NCI-H510A (cell line): Measurements from ENCODE around the gene RNF144A.

Experiments
- DNase-seq: peaks from one replicate; lab custom pipeline; 2025; lab: John Stamatoyannopoulos, UW

Gene RNF144A

DNA sequence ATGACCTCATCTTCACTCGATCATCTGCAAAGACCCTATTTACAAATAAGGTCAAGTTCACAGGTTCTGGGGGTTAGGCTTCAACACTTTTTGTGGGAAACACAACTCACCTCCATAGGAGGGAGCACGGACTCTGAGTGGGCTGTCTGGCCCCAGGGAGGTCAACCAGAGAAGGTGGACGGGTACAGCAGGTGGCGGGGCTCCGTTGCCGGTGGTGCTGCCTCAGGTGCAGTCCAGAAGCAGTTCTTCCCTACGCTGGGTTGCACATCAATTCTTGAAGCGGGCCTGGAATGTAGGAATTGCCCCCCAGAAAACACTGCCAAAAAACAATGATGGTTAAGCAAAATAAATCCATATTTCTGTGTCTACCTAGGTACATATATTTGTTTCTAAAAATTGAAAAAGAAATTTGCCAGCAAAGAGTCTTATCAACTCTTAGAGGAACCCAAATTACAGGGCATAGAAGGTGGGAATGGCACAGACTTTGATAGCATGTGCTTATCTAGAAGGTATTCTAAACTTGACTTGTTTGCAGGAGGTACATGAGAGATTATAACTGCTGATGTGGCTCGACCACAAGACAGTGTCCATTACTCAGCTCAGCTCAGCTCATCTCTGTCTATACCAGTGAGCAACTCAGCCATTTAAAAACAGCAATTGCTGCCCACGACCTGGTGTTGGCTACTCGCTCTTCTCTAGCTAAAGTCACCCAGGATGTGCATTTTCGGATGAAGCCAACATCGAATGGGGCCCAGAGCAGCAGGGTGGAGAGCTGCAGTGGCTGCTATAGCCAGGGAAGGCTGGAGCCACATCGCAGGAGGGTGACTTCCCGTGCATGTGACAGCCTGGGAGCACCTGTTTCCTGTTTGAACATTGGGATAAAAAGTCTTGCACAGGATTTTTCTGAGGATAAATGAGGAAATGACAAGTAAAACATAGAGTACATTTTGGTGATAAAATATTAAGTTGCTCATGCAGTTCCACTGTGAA lies 128.7 kb downstream of the RNF144A start:
- DNase-seq: no peak

DNA sequence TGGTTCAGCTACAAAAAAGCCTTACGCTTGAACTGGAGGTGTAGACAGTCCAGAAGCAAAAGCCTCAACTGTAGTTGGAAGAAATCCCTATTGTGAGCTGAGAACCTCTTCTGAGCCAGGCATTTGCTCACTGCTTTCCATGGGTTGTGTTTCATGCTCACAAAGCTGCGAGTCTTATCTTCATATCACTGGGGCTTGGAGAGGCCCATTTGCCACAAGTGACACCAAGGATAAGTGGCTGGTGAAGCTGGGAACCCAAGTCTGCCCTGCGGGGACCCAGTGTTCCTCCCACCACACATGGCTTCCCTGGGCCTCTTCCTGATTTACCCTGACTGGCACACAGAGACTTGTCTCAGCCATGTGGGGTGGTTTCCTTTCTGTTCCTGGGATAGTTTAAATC lies 130.4 kb downstream of the RNF144A start:
- DNase-seq: no peak

DNA sequence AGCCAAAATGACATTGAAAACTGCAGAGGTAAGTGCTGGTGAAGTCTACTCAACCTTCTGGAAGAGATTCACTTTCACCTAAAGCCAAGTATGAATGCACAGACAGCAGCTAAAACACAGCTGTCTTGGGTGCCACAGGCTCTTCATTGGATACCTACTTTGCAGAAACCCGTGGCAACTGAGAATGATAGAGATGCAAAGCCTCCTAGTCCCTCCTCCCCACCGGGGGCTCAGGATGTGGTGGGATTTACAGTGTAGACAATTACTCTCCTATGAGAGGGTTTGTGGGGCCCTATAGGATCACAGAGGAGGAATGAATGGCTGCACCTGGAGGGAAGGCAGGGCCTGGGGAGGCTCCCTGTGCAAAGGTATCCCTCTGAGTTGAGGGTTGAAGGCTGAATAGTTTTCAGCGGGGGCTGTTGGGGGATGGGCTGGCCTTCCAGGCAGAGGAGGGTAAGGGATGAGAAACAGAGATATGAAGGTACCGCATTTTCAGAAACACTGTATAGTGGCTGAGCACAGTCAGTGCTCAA lies 131.6 kb downstream of the RNF144A start:
- DNase-seq: no peak

DNA sequence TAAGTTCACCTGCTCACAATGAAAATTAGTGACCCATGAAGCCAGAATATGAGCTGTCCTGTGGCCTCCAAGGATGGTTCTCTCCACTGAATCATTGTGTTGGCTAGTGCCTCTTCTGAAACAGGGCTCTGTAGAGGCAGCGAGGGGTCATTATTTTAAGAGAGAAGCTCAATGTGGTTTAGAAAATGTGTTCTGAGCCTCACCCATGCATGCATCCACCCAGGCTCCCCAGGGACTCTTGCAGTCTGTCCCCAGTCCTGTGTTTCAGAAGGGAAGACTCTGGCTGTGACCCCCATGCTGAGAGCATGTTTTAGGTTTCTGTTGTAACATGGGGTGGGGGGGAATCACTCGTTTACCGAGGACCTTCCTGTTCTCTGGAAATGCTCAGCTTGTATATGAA lies 135.2 kb downstream of the RNF144A start:
- no peak for DNase-seq

DNA sequence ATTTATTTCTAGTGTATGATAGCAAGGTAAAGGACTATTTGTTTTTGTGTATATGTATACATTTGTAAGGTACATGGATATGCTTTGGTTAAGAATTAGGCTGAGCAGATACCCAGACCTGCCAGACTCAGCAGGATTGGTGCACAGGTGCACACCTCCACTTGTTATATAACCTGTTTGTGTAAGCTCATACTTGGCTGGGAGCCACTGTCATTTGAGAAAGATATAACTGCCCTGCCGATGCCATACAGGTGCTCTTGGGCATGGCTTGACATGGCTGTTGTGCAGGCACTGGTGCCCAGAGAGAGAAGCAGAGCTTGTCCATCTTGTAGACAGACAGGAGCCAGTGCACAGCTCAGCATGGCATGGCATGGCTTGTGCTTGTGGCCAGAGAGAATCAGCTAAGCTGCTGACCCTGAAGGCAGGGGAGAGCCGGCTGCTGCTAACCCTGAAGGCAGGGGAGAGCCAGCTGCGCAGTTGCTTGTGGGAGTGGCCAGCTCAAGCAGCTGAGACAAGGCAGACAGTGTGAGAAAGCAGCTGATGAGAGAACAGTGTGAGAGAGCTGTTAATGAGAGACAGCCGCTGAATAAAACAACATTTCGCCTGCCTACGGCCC lies 136.5 kb downstream of the RNF144A start:
- peak; percentile 88 for DNase-seq

DNA sequence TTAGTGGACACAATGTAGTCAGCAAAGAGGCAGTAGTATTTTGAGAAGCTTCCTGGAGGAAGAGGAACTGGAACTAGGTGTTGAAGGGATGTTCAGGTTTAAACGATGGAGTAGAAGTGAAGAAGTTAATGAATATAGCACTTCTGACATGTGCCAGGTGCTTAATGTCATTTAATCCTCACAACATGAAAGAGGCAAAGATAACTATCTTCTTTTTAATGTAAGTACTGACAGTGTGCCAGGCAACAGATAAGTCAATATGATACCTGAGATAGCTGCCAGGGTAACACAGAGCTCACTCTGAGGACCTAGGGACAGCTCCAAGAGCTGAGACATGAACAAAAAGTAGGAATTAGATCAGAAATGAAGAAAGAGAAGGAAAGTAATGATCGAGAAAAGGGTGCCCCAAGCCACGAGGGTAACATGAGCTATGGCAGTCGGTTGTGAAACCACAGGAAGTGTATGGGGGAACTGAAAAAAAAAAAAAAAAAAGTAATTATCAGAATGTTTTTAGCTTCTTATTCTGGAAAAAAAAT lies 140.7 kb downstream of the RNF144A start:
- peak; percentile 5 for DNase-seq

DNA sequence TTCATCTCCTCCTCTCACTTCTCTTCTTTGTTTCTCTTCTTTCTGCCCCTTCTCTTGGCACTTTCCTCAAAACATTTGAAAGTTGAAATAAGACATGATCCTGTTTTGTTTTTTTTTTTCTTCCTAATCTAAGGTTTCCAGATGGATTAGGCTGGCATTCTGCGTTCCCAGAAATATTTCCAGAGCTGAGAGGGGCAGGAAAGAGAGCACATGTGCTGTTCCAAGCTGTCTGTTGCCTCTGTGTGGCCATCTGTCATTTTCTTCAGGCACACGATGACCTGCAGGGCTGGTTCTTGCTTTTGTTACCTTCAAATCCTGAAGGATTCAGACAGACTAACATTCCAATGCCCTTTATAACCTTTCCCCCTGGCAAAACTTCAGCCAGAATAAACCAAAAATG lies 142.9 kb downstream of the RNF144A start:
- no peak for DNase-seq

DNA sequence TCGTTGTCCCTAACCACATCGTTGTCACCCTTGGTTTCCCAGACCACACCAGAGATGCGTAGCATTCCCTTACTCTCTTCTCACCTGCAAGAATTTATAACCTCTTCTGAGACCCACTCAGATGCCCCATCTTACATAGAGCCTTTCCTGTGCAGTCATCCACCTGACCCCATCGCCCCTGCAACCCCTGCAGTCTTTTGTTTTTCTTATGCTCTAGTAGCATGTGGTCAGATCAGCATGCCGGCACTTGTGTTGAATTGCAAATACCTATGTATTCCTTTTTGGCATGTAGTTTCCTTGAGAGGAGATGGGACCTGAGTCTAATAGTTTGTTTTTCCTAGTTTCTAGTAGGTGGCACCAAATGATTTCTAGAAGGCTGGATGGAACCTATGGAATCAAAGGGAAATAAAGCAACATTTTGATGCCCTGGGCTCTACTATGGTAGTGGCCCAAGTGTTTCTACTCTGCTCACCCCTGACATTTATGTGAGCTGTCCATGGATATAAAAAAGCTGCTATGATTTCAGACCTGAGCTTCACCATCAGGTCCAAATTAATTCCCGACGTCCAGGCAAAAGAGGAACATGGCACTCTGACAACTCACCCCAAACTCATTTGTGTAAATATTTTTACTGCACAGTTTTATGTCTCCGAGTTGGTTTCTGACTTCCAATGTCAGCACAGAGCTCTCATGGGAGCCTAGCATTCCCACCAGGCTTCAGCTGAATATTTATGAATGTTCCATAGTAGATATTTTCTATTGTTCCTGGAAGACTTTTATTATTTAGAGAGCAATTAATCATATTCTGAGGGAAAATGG lies 143.6 kb downstream of the RNF144A start:
- no peak for DNase-seq

DNA sequence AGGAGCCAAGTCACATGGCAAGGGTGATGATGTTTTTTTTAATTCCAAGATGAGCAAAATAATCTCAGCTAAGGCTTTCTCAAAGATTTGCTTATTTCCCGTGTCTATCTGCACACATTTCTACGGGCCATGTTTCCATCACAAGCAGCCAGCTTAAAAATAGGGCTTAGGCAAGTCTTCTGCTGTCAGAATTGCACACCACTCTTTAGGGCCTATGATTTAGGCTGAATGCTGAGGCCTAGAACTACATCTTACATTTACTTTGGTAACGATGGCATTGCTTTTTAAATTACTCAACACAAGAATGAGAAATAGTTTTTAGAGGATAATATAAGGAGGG lies 144.2 kb downstream of the RNF144A start:
- DNase-seq: no peak

DNA sequence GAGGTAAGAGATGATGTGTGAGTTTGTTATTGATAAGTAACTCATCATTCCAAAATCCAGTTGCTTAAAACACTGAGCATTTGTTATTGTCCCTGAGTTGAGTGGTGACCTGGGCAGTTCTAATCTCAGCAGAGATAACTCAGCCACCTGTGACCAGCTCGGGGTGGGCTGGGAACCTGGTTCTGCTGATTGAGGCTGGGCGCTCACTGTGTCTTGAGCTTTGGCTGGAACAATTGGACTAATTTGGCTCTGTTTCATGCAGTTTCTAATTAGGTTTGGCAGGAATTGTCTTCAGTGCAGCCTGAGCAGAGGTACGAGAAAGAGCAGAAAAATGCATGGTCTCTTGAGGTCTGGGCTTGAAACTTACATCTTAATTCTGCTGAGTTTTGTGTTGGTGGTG lies 144.7 kb downstream of the RNF144A start:
- no peak for DNase-seq

DNA sequence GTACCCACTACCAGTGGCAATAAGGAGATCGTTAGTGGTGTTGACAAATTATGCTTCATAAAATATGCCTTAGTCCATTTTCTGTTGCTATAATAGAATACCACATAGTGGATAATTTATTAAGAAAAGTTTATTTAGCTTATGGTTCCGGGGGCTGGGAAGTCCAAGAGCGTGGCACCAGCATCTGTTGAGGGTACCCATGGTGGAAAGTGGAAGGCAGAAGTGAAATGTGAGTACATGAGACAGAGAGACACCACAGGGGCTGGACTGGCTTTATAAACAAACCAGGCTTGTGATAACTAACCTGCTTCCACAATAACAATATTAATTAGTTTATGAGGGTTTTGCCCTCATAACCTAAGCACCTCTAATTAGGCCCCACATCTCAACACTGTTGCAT lies 146.6 kb downstream of the RNF144A start:
- DNase-seq: no peak

DNA sequence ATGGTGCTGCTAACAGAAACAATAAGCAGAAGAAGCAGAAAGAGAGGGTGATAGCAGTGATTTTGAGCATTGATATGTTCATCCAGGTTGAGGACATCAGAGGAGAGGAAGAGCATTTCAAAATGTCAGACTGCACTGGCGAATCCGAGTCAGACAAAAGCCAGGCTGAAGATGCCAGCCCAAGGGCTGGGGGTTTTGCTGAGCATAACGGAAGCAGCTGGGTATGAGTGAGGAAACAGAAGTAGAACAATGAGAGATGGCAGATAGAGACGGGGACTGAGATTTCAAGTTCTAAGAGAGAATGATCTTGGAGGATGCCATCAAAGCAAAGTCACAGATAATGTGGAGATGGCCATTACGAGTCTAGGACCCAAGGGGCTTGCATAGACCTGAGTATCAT lies 151.2 kb downstream of the RNF144A start:
- no peak for DNase-seq

DNA sequence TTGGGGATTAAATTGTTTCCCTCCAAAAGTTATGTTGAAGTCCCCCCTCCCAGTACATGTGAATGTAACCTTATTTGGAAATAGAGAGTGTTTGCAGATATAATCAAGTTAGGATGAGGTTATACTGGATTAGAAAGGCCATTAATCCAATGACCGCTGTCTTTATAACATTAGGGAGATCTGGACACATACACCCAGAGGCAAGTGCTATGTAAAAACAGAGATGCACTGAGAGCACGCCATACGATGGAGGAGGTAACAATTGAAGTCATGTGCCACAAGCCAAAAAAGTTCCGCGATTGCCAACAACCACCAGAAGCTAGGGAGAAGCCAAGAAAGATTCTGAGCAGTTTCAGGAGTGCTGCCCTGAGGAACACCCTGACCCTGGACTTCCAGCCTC lies 153.3 kb downstream of the RNF144A start:
- no peak for DNase-seq

DNA sequence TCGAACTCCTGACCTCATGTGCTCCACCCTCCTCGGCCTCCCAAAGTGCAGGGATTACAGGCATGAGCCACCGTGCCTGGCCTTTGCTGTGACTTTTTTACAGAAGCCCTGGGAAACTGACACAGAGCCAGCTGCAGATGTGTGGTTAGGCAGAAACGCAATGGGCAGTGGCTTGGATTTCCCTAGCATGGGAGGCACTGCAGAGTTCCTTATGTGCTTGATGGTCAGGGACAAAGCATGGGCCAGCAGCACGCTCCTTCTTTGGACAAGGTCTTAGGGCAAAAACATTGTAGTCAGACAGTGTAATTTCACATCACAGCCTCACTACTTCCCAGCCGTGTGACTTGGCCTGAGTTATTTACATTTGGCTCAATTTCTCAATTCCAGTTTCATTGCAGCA lies 153.9 kb downstream of the RNF144A start:
- no peak for DNase-seq

DNA sequence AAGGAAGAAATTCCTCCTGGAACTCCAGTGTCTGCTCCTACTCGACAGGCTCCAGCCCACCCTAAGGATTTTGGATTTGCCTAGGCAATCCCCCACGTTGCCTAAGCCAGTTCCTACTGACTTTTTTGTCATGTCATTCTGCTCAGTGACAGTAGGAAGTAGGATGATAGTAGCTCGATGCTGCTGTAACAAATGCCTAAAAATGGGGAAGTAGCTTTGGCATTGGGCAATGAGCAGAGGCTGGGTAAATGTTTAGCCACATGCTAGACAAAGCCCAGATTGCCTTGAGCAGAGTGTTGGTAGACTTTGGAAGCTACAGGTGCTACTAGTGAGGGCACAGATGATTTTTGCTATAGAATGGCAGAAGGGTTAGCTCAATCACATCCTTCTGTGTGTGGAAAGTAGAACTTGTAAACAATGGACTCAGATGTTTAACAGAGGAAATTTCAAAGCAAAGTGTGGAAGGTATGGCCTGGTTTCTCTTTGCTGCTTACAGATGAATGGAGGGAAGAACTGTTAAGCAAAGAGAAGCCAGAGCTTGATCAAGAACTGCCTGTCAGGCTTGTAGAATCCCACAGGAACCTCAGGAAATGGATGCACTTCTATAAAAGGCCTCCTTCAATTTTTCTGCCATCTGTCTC lies 154.8 kb downstream of the RNF144A start:
- DNase-seq: no peak

DNA sequence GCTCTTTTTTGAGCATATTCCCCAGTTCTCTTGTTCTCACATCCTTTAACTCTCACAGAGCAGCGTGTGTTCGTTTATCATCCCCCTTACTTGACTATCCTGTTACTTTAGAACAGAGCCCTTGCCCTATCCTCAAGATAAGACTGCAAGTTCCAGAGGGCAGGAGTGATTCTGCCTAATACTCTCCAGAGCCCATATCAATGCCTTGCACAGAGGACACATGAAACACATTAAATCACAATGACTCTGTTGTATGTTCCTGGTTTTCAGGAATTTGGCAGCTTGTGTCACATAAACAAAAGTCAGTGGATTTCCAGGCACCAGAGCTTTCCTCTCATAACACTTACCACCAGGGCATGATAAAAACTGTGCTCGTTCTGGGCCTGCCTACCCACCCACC lies 156.7 kb downstream of the RNF144A start:
- no peak for DNase-seq

DNA sequence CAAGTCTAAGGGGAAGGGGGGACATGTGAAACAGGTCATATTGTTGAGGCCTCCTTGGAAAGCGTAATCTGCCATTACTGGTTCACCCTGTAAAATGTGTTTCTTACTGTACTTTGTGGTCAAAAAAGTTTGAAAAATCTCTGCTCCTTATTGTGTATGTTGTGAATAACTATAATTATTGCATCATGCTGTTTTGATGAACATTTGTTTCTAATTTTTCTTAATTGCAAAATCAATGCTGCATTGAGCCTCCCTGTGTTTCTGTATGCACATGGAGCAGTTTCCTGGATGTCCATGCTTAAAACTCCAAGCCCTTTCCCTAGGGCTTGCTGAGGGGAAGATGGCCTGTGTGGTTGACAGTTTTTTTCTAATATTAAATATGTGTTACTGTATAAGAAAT lies 158.6 kb downstream of the RNF144A start:
- DNase-seq: no peak

DNA sequence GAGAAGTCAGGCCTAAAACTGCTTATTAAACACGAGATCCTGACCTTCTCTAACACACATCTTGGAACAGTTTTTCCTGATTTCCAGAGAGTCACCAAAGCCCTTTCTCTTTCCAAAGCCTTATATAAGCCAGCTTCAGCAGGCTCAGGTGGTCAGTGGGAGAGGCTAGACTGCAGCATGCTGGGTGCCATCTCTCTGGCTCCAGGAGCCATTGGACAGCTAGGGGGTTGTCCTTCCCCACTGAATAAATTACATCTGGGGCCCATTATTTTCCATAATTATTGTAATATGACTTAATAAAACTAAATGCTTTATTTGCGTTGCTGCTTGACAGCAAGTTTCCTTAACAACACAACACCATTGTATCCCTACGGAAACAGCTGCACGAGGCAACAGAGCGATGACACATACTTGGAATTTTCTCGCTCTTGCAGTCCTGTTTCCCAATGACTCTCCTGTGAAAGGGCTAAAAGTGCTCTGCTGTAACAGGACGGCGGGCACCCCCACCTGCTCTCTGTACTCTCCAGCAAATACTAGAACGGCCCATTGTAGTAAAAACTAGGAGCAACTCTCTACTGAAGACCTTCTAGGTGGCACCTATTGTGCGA lies 160.6 kb downstream of the RNF144A start:
- no peak for DNase-seq

DNA sequence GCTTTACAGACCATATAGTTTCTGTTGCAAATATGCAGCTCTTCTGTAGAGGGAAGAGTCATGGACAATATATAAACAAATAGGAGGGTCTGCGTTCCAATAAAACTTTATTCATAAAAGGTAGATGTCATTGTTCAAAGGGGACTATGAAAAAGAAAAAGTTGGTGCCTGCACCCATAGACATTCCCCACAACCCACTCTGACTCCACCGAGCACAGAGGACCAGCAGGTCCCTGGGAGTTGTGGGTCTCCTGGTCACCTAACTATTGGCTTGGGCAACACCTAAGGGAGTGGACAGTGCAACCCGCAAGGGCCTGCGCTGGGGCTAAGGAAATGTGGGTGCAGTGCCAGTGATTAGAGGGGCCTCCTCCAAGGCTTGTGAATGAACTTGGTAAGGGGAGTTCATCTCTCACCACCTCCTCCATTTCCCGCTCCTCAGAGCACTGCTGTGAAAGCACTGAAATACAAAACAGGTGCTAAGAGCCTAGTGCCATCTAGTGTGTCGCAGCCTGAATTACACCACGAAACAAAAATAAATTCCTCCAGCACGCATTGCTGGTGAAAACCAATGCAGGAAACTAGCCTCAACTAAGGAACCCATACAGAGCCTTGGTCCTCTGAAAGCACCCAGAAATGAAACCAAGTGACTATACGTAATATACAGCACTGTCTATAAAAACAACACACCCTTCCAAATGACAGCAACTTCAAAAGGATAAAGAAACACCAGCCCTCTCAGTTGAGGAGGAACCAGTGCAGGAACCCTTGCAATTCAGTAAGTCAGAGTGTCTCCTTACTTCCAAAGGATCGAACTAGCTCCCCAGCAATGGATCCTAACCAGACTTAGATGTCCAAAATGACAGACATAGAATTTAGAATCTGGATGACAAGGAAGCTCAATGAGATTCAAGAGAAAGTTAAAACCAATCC lies 166.6 kb downstream of the RNF144A start:
- no peak for DNase-seq

DNA sequence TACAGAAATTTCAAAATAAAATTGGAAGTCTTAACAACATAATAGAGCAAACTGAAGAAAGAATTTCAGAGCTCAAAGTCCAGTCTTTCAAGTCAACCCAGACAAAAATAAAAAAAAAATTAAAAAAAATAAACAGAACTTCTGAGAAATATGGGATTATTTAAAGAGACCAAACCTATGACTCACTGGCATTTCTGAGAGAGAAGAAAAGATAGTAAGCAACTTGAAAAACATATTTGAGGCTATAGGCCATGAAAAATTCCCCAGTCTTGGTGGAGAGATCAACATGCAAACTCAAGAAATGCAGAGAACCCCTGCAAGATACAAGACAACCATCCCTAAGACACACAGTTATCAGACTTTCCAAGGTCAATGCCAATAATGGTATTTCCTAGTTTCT lies 167.4 kb downstream of the RNF144A start:
- DNase-seq: no peak
